Liver (tissue), 9 donors: ENCODE data around the gene GRID1. TPM values are rescaled to one million over a fixed set of nuclear protein-coding genes. Genes with fewer than 3 reads are reported as not detected.

Experiments
- DNase-seq: peaks from one replicate; pipeline ENCODE4 v3.0.0-alpha.2; 2017; ENCODE audit warnings: low spot score
- H3K27ac ChIP-seq, 2 donors: one replicate each; pipeline ENCODE4 v1.7.0; 2013; ENCODE audit warnings: inconsistent platforms in 2 of 2, low read length in 2 of 2, control low read depth in 1 of 2, low read depth in 1 of 2, mild to moderate bottlenecking in 1 of 2
- H3K27me3 ChIP-seq, 4 donors: one replicate each; pipeline versions ENCODE4 v1.6.1 to v1.7.0; 2013; ENCODE audit warnings: low read length in 3 of 4, inconsistent platforms in 1 of 4, mild to moderate bottlenecking in 1 of 4, moderate library complexity in 1 of 4; ENCODE audit not compliant: control insufficient read depth in 4 of 4, insufficient read depth in 4 of 4
- H3K36me3 ChIP-seq, 4 donors: one replicate each; pipeline versions ENCODE4 v1.6.1 to v1.7.0; 2013; ENCODE audit warnings: low read length in 3 of 4, mild to moderate bottlenecking in 3 of 4, low read depth in 1 of 4, moderate library complexity in 1 of 4; ENCODE audit not compliant: control insufficient read depth in 4 of 4, insufficient read depth in 3 of 4
- H3K4me1 ChIP-seq, 4 donors: one replicate each; pipeline versions ENCODE4 v1.6.1 to v1.7.0; 2013; ENCODE audit warnings: low read length in 3 of 4, mild to moderate bottlenecking in 3 of 4, moderate library complexity in 1 of 4; ENCODE audit not compliant: control insufficient read depth in 4 of 4, insufficient read depth in 4 of 4
- H3K4me3 ChIP-seq, 3 donors: one replicate each; pipeline versions ENCODE4 v1.6.1 to v1.7.0; 2013; ENCODE audit warnings: low read length in 3 of 3, control low read depth in 1 of 3, low read depth in 1 of 3, mild to moderate bottlenecking in 1 of 3
- H3K9ac ChIP-seq, 2 donors: one replicate each; pipeline ENCODE4 v1.7.0; 2013; ENCODE audit warnings: low read length in 2 of 2, mild to moderate bottlenecking in 2 of 2, moderate library complexity in 2 of 2, control low read depth in 1 of 2, low read depth in 1 of 2
- H3K9me3 ChIP-seq, 4 donors: one replicate each; pipeline versions ENCODE4 v1.6.1 to v1.7.0; 2013; ENCODE audit warnings: low read length in 3 of 4; ENCODE audit not compliant: control insufficient read depth in 4 of 4
- CTCF ChIP-seq: fragments of 150-350 bp; IDR thresholded peaks from 2 replicates; pipeline ENCODE4 v1.5.1; 2017; ENCODE audit warnings: improper control_type of control experiment, low read depth, low read length; ENCODE audit not compliant: missing input control
- EGR1 ChIP-seq, 2 donors: IDR thresholded peaks; 2 replicates each; pipeline ENCODE4 v1.6.1; 2016 to 2018; ENCODE audit warnings: antibody characterized with exemption in 2 of 2, low read depth in 2 of 2
- FOXA1 ChIP-seq: IDR thresholded peaks from 2 replicates; pipeline ENCODE4 v1.6.1; 2016; ENCODE audit warnings: antibody characterized with exemption
- FOXA2 ChIP-seq: IDR thresholded peaks from 2 replicates; pipeline ENCODE4 v1.6.1; 2016; ENCODE audit warnings: antibody characterized with exemption
- GABPA ChIP-seq, 2 donors: IDR thresholded peaks in 1 of 2; conservative IDR thresholded peaks in 1 of 2; 2 replicates each; pipeline ENCODE4 v1.6.1; 2016; ENCODE audit warnings: antibody characterized with exemption in 2 of 2, mild to moderate bottlenecking in 1 of 2, moderate library complexity in 1 of 2
- HNF4A ChIP-seq, 2 donors: conservative IDR thresholded peaks; 2 replicates each; pipeline ENCODE4 v1.6.1; 2016; ENCODE audit warnings: antibody characterized with exemption in 2 of 2, mild to moderate bottlenecking in 2 of 2
- JUND ChIP-seq, 2 donors: IDR thresholded peaks; 2 replicates each; pipeline ENCODE4 v1.6.1; 2016; ENCODE audit warnings: antibody characterized with exemption in 2 of 2
- MAX ChIP-seq: IDR thresholded peaks from 2 replicates; pipeline ENCODE4 v1.6.1; 2016; ENCODE audit warnings: antibody characterized with exemption
- NR2F2 ChIP-seq: IDR thresholded peaks from 2 replicates; pipeline ENCODE4 v1.6.1; 2016; ENCODE audit warnings: antibody characterized with exemption
- REST ChIP-seq: IDR thresholded peaks from 2 replicates; pipeline ENCODE4 v1.6.1; 2016; ENCODE audit warnings: antibody characterized with exemption, mild to moderate bottlenecking
- RXRA ChIP-seq, 2 donors: IDR thresholded peaks; 2 replicates each; pipeline ENCODE4 v1.6.1; 2017 to 2018; ENCODE audit warnings: antibody characterized with exemption in 2 of 2, mild to moderate bottlenecking in 1 of 2
- SP1 ChIP-seq: IDR thresholded peaks from 2 replicates; pipeline ENCODE4 v1.6.1; 2018; ENCODE audit warnings: antibody characterized with exemption, mild to moderate bottlenecking
- TAF1 ChIP-seq: conservative IDR thresholded peaks from 2 replicates; pipeline ENCODE4 v1.6.1; 2016; ENCODE audit warnings: antibody characterized with exemption, mild to moderate bottlenecking
- YY1 ChIP-seq: IDR thresholded peaks from 2 replicates; pipeline ENCODE4 v1.6.1; 2016; ENCODE audit warnings: antibody characterized with exemption, mild to moderate bottlenecking
- ZBTB33 ChIP-seq: IDR thresholded peaks from 2 replicates; pipeline ENCODE4 v1.6.1; 2016; ENCODE audit warnings: antibody characterized with exemption
- WGBS: extraction: QIAGEN DNeasy Blood & Tissue Kit; methylation state at CpG from one replicate; pipeline ENCODE4 v1.1.7; 2013; 5-methylcytosine and 5-hydroxymethylcytosine counted together
- polyA plus RNA-seq, 2 donors: library from polyadenylated mRNA; stranded (reverse) in 1 of 2; unstranded in 1 of 2; fragments of 200-250 nt in 1 of 2; fragments of >200 nt in 1 of 2; fragmentation: Nextera tagmentation in 1 of 2; extraction: Ambion mirVana in 1 of 2; gene quantifications; one replicate each; pipeline versions ENCODE4 v1.2.1 to v1.2.3, GENCODE V29; 2013 to 2015
- total RNA-seq, 2 donors: library from RNA; depleted of rRNA; stranded (reverse); fragments of >200 nt; gene quantifications; one replicate each; pipeline ENCODE4 v1.2.3, GENCODE V29; 2014
- donor health status: healthy.
- donor health status: healthy.
- donor health status: healthy.
- donor health status: healthy.
- donor health status: healthy.

GRID1 gene
- total and polyA plus RNA-seq, 4 donors, result 0.09 to 0.17 (median 0.14) TPM; not detected in 1

GRCh38 chr10:86292462-86293395, 73.9 kb downstream of the GRID1 start (continued):
- TF ChIP-seq TAF1, result no peak
- no peak for TF ChIP-seq MAX

- WGBS, result 68% methylated on average over 12 of the region's 12 CpGs
- Histone ChIP-seq H3K9ac (no peak overlapping the region), H3K9me3 (no peaks in the 10 kb centered on the region), H3K27ac (no peak overlapping the region), H3K27me3 (peaks cover 0 to 3% (median 0%) of the 10 kb centered on the region in 4 donors), H3K36me3 (no peaks in the 10 kb centered on the region), H3K4me3 (no peak overlapping the region), H3K4me1 (no peaks in the 10 kb centered on the region)
- TF ChIP-seq REST, result no peak
- no peak for TF ChIP-seq NR2F2
- TF ChIP-seq YY1, result no peak
- TF ChIP-seq JUND (IDR thresholded peaks at IDR 0.05), result no peak
- DNase-seq, result no peak
Measured at GRCh38 chr10:86291616-86292340, 74.8 kb downstream of the GRID1 start.

GRCh38 chr10:86290933-86291615, 75.5 kb downstream of the GRID1 start:
- DNase-seq, result no peak
- Histone ChIP-seq H3K27ac (no peak overlapping the region), H3K4me3 (no peak overlapping the region), H3K9me3 (no peaks in the 10 kb centered on the region), H3K36me3 (no peaks in the 10 kb centered on the region), H3K9ac (no peak overlapping the region), H3K4me1 (no peaks in the 10 kb centered on the region), H3K27me3 (peaks cover 0 to 3% (median 0%) of the 10 kb centered on the region in 4 donors)
- WGBS, result 79% methylated on average over 9 of the region's 9 CpGs
- TF ChIP-seq SP1, result no peak
- TF ChIP-seq ZBTB33, result no peak
- no peak for TF ChIP-seq HNF4A (conservative IDR thresholded peaks at IDR 0.05)
- no peak for TF ChIP-seq FOXA1
- TF ChIP-seq RXRA (IDR thresholded peaks at IDR 0.05), result no peak
- no peak for TF ChIP-seq TAF1
- no peak for TF ChIP-seq CTCF
- TF ChIP-seq GABPA (IDR thresholded peaks at IDR 0.05 in 1 of 2, conservative IDR thresholded peaks at IDR 0.05 in 1 of 2), result no peak
- TF ChIP-seq MAX, result no peak
- no peak for TF ChIP-seq REST
- no peak for TF ChIP-seq FOXA2
- TF ChIP-seq EGR1 (IDR thresholded peaks at IDR 0.05; ENCODE audit: low read depth in 2 of 2), result no peak
